ENCODE results near the gene CMTM3.
"Not testable (repeated sequence)": the region's sequence is repeated elsewhere in the genome, so short reads cannot be mapped to it uniquely, and the experiment has no call there.

The CMTM3 gene

DNA sequence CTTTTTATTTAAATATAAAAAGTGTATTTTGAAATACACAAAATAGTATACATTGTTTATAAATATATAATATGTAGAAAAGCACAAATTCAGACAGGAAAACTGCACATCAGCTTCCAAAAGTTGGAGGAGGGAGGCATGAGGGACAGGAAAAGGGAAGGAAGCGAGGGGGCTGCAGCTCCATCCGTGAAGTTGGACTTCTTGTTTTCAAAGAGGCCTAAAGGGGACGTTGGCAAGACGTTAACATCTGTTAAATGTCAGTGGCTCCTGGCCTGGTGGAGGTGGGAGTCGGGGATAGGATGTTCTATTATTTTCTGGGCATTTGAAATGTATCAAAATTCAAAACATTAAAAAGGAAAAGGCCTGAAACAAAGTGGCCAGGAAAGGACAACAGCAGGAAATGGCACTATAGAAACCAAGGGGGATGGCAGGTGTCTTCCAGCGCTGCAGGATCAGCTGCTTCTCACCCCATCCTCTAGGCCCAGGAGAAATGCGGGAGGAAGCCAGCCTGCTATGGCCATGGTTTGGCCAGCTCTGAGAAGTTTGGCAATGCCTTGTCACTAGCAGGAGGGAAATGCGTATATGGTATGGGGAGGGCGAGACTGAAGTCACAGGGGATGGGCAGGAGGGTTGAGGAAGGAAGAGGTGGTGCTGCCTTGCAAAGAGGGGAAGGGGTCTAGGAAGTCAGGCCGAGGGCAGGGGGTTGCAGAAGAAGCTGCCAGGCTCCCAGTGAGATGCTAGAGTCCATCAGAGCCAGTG, 18.8 kb upstream of the CMTM3 start:
- no peak for DNase-seq (ENCODE audit: low read depth)

DNA sequence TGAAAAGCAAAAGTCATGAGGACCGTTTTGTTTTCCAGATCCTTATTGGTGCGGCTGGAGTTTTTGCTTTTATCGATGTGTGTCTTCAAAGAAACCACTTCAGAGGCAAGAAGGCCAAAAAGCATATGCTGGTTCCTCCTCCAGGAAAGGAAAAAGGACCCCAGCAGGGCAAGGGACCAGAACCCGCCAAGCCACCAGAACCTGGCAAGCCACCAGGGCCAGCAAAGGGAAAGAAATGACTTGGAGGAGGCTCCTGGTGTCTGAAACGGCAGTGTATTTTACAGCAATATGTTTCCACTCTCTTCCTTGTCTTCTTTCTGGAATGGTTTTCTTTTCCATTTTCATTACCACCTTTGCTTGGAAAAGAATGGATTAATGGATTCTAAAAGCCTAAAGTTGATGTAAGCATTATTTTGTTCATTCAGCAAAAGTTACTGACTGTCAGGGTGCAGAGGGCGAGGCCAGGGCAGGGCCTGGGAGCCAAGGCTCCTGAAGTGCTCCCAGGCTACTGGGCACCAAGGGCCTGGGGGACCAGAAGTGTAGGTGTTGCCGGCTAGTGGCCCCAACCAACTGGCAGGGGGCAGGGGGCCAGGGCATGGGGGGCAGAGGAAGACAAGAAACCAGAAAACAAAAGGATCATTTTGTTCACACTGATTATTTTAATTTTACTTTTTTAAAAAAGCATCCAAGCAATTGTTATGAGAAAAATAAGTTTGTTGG, 16.5 kb upstream of the CMTM3 start:
- no peak for DNase-seq (ENCODE audit: low read depth)

DNA sequence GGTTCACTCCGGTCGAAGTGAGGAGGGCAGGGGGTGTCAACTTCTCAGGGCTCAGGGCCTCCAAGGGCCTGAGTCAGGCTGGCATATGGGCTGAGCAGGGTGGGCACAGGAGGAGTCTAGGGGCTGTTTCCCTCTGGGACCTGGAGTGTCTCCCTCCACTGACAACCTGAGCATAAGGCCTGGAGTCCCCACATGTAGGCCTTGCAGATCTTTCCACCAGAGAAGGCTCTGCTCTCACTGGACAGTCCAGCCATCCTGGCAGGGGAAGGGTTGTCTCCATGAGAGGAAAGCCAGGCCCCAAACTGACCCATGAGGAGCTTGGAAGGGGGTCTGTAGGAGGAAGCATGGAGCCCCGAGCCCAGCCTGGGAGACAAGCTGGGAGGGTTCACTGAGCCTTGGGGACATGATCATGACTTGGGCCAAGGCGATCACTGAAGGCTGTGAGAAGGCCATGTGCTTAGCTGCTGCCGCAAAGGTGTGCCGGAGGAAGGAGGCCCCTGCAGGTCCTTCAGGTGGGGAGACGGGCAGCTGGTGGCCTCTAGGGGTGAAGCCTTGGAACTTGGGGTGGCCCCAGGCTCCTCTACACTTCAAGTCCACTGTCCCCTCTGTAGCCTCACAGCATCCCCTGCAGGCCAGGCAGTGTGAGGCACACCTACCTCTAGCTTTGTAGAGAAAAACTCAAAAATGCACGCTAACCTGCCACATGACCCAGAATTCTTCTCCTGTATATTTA, 15.4 kb upstream of the CMTM3 start:
- DNase-seq (ENCODE audit: low read depth): peak; percentile 23

DNA sequence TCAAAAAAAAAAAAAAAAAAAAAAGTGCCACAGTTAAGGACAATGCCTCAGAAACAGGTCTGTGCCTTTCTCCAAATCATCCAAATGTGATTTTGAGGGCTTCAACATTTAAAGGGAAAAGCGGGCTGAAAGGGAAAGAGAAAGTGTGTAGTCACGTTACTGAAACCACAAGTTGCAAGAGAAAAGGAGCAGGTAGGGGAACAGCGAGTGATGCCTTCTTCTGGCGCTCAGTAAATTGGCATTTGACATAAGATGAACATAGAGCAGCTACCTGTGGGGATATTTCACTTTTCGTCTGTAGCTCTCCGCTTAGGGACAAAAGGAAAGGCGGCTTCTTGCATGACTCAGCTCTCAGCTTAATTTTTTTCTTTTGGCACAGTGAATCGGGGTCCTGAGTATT, 14.2 kb upstream of the CMTM3 start:
- DNase-seq (ENCODE audit: low read depth): no peak

DNA sequence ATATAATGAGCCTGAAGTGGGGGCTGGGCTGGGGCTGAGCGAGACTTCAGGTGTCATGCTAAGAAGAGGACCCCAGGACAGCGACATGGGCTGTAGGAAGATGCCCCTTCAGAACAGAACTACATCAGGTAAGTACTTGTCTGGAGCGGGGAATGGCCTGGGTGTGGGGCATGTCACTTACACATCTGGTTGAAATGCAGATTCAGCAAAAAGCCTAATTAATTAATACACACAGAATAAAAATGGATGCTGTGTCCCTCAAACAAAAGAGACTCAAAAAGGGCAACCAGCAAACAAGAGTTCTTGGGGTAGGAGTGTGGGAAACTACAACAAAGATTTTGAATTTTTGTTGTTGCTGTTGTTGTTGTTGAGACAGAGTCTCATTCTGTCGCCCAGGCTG, 13.5 kb upstream of the CMTM3 start:
- DNase-seq (ENCODE audit: low read depth): no peak

DNA sequence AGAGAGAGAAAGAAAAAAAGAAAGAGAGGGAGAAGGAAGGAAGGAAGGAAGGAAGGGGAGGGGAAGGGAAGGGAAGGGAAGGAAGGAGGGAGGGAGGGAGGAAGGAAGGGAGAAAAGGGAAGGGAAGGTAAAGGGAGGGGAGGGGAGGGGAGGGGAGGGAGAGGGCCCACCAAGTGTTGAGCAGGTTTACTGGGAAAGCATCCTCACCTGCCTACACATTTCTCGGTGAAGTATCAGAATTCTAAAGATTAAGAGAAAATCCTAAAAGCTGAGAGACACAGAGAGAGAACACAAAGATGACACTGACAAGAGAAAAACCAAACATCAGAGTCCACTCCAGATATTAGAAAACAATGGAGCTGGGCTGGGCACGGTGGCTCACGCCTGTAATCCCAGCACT, 12.3 kb upstream of the CMTM3 start:
- DNase-seq (ENCODE audit: low read depth): no peak

DNA sequence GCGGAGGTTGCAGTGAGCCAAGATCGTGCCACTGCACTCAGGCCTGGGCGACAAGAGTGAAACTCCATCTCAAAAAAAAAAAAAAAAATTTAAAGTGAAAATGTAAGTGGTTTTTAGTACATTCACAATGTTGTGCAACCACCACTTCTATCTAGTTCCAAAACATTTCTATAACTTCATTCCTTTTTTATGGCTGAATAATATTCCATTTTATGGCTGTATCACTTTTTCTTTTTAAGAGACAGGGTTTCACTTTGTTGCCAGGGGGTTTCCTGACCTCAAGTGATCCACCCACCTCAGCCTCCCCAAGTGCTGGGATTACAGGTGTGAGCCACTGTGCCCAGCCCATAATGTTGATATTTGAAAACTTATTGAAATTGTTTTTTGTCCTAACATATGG, 11.7 kb upstream of the CMTM3 start:
- no peak for DNase-seq (ENCODE audit: low read depth)

DNA sequence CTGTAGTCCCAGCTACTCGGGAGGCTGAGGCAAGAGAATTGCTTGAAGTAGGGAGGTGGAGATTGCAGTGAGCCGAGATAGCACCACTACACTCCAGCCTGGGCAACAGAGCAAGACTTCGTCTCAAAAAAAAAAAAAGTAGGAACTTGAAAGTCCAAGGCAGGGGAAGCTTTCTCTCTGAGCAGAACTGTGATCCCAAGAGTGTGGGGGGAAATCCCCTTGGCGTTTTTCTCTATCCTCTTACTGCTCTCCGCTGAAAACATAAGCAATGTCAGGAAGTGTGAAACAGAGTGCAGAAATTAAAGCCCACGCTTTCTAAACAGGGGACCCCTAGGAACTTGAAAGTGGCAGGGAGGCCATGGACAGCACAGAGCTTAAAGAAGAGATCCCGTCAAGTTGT, 9.8 kb upstream of the CMTM3 start:
- DNase-seq (ENCODE audit: low read depth): no peak

DNA sequence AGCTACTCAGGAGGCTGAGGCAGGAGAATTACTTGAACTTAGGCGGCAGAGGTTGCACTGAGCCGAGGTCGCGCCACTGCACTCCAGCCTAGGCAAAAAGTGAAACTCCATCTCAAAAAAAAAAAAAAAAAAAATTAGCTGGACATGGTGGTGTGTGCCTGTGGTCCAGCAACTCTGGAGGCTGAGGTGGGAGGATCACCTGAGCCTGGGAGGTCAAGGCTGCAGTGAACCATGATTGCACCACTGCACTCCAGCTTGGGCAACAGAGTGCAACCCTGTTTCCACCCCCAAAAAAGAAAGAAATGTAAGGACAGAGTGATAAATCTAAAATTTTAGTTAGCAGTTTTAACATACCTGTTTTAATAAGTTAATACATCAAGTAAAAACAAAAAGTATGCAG, 7.9 kb upstream of the CMTM3 start:
- DNase-seq (ENCODE audit: low read depth): not testable (repeated sequence)

DNA sequence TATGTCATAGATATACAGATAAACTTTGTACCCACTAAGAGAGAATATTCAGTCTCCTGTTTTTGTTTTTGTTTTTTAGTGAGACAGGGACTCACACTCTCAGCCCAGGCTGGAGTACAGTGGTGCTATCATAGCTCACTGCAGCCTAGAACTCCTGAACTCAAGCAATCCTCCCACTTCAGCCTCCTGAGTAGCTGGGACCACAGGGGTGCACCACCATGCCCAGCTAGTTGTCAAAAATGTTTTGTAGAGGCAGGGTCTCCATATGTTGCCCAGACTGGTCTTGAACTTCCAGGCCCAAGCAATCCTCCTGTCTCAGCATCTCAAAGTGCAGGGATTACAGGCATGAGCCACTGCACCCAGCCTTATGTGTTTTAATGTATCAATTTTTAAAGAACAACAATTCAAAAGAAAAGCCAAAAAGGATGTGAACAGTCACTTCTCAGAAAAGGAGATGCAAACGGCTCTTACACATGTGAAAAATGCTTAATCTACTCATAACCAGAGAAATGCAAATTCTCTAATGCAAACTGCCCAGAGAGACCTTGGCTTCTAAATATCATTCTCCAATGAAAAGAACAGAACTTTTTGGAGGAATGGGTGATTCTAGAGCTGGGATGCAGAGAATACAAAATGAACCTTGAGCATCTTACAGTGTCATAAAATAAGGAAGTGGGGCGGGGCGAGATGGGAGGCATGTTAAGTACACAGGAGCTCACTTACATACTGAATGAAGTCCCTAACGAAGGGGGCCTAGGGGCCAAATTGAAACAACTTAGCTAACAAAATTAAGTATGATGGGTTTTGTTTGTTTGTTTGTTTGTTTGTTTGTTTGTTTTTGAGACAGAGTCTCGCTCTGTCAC, 7.3 kb upstream of the CMTM3 start:
- DNase-seq (ENCODE audit: low read depth): no peak

DNA sequence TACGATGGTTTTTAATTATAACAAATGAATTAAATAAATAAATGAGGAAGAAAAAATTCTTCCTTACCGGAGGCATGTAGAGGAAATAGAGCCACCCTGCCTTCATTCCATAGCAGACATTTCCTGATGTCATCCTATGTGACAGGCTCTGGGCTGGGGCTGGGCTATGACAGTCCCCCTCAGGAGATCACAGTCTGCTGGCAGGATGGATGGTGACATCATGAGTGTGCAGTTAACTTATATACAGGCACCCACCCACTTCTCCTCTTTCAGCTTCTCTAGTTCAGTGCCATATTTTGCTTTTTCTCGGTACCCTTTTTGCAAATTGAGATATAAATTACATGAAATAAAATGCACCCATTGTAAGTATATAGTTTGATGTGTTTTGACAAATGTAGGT, 6.4 kb upstream of the CMTM3 start:
- DNase-seq (ENCODE audit: low read depth): no peak

DNA sequence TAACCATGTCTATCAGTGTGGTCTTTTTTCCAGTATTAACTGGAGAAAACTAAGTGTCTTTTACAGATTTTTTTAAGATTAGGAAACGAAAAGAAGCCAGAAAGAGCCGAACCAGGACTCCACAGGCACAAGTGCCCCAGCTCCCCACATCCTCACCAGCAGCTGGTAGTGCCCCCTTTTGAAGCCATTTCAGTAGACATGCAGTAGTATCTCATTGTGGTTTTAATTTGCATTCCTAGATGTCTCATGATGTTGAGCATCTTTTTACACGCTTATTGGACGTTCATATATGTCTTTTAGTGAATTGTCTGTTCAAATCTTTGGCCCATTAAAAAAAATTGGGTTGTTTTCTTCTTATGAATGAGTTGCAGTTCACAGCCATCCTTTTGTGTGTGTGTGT, 4.8 kb upstream of the CMTM3 start:
- DNase-seq (ENCODE audit: low read depth): no peak

DNA sequence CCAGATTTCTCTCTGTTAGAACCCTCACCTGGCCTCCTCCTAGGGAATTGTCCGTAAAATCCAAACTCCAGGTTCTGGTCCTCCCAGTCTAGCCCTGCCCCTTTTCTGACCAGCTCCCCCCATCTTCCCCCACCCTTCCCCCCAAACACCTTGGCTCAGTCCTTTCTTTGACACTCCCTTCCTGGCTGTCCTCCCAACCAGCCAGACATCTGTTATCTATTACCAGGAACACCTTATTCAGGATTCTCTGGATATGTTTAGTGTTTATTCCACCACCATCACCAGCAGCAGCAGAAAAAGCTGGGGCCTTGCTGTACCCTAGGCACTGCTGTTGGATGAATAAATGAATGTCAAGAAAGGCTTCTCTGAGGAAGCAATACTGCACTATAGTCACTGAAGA, 4.0 kb upstream of the CMTM3 start:
- no peak for DNase-seq (ENCODE audit: low read depth)

DNA sequence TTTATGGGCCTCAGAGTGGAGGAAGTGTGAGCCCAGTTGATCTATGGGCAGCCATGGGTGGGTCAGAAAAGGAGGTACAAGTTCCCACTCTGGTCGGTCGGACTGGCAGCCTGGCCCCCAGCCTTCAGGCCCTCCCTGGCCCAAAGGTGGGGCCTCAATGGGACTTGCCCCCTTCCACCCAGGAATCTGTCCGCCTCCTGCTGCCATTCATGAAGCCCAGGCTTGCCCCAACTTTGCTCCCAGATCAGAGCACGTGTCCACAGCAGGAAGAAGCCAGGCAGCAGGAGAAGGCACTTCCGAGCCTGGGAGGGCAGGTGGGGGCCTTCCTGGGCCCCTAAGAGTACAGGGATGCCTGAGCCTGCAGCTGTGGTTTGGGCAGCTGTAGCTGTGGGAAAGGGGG, 3.0 kb upstream of the CMTM3 start:
- DNase-seq (ENCODE audit: low read depth): no peak

DNA sequence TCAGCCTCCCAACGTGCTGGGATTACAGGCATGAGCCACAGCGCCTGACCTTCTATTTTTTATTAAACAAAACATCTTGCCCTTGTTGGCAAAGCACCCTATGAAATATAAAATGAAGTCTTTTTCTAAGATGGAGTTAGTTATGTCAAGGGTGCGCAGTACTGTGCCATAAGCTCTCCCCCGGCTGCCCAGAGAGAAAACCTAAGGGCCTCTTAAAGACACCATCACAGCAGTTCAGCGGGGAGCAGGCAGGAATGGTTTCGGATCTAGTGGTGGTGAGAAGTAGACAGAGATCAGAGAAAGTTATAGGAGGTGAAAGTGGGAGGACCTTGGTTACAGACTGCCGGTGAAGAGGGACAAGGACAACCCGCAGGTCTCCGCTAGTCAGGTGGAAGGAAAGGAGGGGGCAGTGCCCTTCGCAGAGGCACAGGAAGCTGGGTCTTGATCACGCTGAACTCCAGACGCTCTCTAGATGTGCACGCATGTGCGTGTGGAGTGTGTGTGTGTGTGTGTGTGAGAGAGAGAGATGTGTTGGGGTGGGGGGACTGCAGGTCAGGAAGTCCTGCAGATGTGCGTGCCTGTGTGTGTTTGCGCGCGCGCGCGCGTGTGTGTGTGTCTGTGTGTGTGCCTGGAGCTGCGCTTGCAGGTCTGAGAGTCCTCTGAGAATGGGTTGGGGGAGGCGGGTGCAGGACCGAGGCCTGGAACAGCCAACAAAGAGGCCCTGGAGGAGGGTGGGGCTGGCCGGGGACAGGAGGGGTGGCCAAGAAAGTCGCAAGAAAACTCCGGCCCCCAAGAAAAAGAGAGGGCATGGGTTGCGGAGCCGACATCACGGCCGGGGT, 748 bp upstream of the CMTM3 start:
- DNase-seq (ENCODE audit: low read depth): no peak

DNA sequence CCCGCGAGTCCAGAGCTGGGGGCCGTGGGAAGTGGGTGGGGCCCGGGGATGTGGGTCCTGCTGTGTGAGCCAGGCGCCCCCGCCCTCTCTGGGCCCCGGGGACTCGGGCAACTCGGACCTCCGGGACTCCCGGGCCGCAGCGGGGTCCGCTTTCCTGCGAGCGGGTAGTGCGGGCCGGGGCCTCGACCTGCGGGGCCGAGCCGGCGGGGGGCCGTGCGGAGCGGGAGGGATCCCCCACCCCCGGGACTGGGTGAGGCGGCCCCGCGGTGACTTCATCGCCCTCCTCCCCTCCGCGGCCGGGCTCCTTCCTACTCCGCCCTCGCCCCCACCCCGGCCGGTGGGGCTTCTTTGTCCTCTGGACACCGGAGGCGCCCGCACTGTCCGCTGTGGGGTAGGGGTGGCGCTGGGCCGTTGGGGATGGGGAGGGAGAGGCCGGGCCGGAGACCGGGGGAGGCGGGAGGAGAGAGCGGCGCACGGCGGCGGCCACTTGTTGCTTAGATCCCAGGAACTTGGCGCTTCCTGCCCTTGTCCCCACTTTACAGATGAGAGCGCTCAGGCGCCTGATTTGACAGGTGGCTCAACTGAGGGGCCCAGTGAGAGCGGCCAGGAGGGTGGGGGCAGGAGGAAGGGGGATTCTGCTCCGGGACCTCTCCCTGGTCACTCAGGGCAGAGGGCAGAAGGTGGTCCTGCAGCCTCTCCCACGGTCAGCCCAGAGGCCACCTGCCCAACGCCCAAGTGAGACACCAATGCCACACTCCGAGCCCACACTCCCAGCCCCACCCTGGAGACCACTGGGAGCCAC, 874 bp downstream of the CMTM3 start:
- DNase-seq (ENCODE audit: low read depth): no peak

DNA sequence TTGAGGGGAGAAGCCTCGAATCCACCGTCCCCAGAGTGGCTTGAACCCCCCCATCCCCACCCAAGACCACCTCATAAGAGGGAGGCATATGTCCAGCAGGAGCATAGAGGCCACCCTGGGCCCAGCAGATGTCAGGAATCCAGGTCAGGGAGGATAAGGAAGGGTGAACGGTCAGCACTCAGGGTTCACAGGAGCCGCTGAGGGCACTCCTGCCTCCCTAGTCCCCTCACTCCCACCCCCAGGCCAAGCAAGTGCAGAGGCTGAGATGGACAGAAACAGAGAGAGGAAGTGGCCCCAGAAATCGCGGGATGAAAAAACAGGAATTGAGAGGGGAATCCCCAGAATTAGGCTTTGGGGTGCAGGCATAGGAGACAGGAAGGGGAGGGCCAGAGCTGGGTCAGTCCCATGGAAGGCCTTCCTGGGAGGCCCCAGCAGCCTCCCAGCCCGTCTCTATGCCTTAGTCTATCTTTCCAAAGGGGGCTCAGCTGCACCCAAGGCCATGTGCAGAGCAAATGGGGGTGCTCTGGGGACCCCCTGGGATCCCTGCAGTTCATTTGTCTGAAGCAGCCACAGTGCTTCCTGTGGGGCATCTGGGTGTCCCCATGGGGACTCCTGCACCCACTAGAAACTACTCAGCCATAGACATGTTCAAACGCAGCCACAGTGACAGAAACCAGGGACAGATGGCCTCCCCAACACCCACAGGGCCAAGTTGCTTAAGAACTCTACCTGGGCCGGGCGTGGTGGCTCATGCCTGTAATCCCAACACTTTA, 1.7 kb downstream of the CMTM3 start:
- no peak for DNase-seq (ENCODE audit: low read depth)

DNA sequence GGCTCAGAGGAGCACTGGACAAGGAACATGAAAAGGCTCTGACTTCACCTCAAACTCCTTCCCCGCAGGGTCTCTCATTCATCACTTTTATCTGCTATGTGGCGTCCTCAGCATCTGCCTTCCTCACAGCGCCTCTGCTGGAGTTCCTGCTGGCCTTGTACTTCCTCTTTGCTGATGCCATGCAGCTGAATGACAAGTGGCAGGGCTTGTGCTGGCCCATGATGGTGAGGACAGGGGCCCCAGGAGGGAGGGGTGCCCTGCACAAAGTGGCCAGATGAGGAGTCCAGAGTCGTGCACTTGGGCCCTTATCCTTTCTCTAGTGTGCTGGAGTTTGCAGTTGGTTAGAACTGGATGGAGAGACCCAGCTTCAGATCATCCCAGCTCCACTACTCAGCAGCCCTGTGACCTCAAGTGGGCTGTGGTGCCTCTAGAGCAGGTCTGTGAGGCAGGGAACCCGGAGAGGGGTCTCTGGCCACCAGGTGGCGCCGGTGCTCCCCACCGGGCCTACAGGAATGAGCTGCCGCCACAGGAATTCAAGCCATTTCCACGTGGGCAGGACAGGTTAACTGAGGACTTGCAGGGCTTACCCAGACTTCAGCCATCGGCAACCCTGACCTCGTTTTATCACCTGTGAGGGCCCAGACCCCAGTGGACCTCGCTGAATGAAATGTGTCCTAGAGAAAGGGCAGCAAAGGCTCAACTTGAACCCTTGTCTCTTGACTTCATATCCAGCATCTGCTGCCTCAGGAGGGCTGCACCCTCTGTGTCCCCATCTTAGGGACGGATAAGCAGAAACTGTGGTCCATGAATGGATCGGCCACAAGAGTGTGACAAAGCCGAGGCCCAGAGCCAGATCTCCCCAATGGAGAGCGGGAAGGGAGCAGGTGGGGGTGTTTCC, 4.0 kb downstream of the CMTM3 start:
- DNase-seq (ENCODE audit: low read depth): peak; percentile 65

DNA sequence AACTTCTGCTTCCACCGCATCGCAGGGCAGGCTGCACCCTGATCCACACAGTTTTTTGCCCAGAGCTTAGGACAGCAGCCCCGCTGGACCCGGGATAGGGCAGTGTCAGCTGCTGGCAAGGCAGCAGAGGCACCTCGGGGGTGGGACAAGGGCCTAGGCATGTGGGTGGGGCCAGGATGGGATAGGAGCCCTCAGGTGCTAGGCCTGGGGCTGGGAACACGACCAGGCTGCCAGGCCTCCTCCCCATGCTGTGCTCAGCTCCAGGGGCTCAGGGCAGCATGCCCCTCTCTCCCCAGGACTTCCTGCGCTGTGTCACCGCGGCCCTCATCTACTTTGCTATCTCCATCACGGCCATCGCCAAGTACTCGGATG, 4.6 kb downstream of the CMTM3 start:
- DNase-seq (ENCODE audit: low read depth): no peak
